BLaER1 treated with 17β-estradiol and CSF1 and Interleukin-3, amounts not matched to agents 10 nM and 100 nM (cell line): ENCODE results near the gene TCEA2.

Source experiments
- H3K27ac ChIP-seq, 11 experiments: shearing (Covaris generic); formaldehyde crosslinking; 2 replicates each; pipeline ENCODE4 v1.8.1; 2022
- H3K27me3 ChIP-seq, 11 experiments: shearing (Covaris generic); formaldehyde crosslinking; 2 replicates each; pipeline ENCODE4 v1.8.1; 2022
- H3K36me3 ChIP-seq, 11 experiments: shearing (Covaris generic); formaldehyde crosslinking; 2 replicates each; pipeline ENCODE4 v1.8.1; 2022
- H3K4me1 ChIP-seq, 10 experiments: shearing (Covaris generic); formaldehyde crosslinking; 2 replicates each; pipeline ENCODE4 v1.8.1; 2022
- H3K4me2 ChIP-seq, 11 experiments: shearing (Covaris generic); formaldehyde crosslinking; 2 replicates each; pipeline ENCODE4 v1.8.1; 2022
- H3K4me3 ChIP-seq, 10 experiments: shearing (Covaris generic); formaldehyde crosslinking; 2 replicates each; pipeline ENCODE4 v1.8.1; 2022
- H3K9ac ChIP-seq, 11 experiments: shearing (Covaris generic); formaldehyde crosslinking; 2 replicates each; pipeline ENCODE4 v1.8.1; 2022
- H3K9me3 ChIP-seq, 11 experiments: shearing (Covaris generic); formaldehyde crosslinking; replicated peaks in 1 of 11; 2 replicates each; pipeline ENCODE4 v1.8.1; 2022
- H4K20me1 ChIP-seq, 11 experiments: shearing (Covaris generic); formaldehyde crosslinking; 2 replicates each; pipeline ENCODE4 v1.8.1; 2022
- Cebpa-rat ChIP-seq, 11 experiments: shearing (Covaris generic); IDR thresholded peaks; 2 replicates each; pipeline ENCODE4 v1.8.1; 2022

Gene TCEA2

DNA sequence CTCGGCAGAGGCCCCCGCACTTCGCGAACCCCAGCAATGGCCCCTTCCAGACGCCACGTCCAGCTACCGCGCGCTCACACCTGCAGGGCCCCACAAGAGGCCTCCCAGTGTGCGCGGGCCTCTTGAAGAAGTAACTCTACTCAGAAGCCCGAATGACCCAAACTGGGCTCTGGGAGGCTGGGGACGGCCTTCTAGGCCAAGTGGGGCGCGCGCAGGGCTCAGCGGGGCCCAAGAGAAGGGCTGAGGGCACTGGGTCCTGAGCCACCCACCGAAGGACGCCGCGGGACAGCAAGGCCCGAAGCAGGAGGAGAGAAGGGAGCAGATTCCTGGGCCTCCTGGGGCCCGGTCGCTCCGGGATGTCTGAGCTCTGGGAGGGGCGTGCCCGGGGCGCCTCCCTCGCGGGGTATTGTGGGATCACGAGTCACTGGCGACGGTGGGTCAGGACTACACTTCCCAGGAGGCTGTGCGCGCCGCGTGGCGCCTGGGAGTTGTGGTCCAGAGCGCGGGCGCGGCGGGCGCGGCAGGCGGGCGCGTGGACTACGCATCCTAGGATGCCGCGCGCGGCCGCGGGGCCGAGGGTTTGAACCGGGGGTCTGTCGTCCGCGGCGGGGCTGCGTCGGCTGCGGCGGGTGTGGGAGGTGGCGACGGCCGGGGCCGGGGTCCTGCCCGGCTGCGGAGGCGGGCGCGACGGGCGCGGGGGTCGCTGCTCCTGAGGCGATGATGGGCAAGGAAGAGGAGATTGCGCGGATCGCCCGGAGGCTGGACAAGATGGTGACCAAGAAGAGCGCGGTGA, at the start of gene TCEA2:
TCEA2 (plus strand) TSS at position 603 of the 793 bp plus-strand sequence; CDS start at position 718, 115 bp downstream.
- Histone ChIP-seq H3K27ac (peak within 1 kb of the TSS; percentile 66 to 84 (median 79)), H3K9me3 (no peaks in the 10 kb centered on the region), H4K20me1 (peaks cover 0 to 24% (median 8%) of the 10 kb centered on the region in 11 experiments; a peak in 12 of 22 replicates), H3K4me1 (peaks cover 52 to 64% (median 60%) of the 10 kb centered on the region in 10 experiments), H3K9ac (peak within 1 kb of the TSS; percentile 81 to 93 (median 86)), H3K27me3 (no peaks in the 10 kb centered on the region), H3K4me2 (peak within 1 kb of the TSS; percentile 92 to 100 (median 98)), H3K36me3 (no peaks in the 10 kb centered on the region), H3K4me3 (peak within 1 kb of the TSS; percentile 80 to 97 (median 92))
- no peak for TF ChIP-seq Cebpa-rat (IDR thresholded peaks at IDR 0.05)

DNA sequence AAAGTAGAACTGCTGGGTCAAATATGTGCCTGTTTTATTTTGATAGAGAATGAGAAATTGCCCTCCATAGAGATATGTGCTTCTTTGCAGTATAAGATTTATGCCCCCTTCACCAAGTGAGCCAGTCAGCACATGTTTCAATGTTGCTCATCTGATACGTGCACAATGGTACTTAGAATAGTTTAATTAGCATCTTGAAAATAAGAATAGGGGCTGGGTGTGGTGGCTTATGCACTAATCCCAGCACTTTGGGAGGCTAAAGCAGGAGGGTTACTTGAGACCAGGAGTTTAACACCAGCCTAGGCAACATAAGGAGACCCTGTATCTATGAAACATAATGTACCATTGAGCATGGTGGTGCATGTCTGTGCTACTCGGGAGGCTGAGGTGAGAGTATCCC, 47.4 kb upstream of the TCEA2 start:
- Histone ChIP-seq H3K9me3 (peaks cover 0 to 10% (median 8%) of the 10 kb centered on the region in 11 experiments; a peak in 14 of 22 replicates), H3K9ac (no peak overlapping the region), H3K4me1 (peaks cover 0 to 19% (median 10%) of the 10 kb centered on the region in 10 experiments; a peak in 14 of 20 replicates), H3K36me3 (peaks cover 85 to 93% (median 90%) of the 10 kb centered on the region in 11 experiments), H3K4me2 (no peak overlapping the region), H3K27ac (no peak overlapping the region), H3K27me3 (no peaks in the 10 kb centered on the region), H4K20me1 (peaks cover 6 to 71% (median 34%) of the 10 kb centered on the region in 11 experiments; a peak in 19 of 22 replicates), H3K4me3 (no peak overlapping the region)
- TF ChIP-seq Cebpa-rat (IDR thresholded peaks at IDR 0.05), result no peak

DNA sequence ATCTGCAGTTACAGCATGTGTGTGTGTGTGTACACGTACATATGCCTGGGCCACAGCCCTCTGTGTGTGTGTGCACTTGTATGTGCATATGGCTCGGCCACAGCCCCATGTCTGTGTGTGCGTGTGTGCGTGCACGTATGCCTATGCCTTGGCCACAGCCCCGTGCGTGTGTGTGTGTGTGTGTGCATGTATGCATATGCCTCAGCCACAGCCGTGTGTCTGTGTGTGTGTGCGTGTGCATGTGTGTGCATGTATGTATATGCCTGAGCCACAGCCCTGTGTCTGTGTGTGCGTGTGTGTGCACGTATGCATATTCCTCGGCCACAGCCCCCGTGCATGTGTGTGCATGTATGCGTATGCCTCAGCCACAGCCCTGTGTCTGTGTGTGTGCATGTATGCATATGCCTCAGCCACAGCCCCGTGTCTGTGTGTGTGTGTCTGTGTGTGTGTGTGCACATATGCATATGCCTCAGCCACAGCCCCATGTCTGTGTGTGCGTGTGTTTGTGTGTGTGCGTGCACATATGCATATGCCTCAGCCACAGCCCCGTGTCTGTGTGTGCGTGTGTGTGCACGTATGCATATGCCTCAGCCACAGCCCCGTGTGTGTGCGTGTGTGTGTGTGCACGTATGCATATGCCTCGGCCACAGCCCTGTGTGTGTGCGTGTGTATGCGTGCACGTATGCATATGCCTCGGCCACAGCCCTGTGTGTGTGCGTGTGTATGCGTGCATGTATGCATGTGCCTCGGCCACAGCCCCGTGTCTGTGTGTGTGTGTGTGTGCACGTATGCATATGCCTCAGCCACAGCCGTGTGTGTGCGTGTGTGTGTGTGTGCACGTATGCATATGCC, 41.6 kb upstream of the TCEA2 start:
- Histone ChIP-seq H3K9ac (no peak overlapping the region), H3K4me2 (no peak overlapping the region), H4K20me1 (peaks cover 10 to 89% (median 43%) of the 10 kb centered on the region in 11 experiments; a peak in 19 of 22 replicates), H3K4me3 (no peak overlapping the region), H3K36me3 (peaks cover 95 to 100% (median 100%) of the 10 kb centered on the region in 11 experiments), H3K27me3 (no peaks in the 10 kb centered on the region), H3K27ac (no peak overlapping the region), H3K4me1 (no peaks in the 10 kb centered on the region), H3K9me3 (no peaks in the 10 kb centered on the region)
- TF ChIP-seq Cebpa-rat (IDR thresholded peaks at IDR 0.05), result no peak

DNA sequence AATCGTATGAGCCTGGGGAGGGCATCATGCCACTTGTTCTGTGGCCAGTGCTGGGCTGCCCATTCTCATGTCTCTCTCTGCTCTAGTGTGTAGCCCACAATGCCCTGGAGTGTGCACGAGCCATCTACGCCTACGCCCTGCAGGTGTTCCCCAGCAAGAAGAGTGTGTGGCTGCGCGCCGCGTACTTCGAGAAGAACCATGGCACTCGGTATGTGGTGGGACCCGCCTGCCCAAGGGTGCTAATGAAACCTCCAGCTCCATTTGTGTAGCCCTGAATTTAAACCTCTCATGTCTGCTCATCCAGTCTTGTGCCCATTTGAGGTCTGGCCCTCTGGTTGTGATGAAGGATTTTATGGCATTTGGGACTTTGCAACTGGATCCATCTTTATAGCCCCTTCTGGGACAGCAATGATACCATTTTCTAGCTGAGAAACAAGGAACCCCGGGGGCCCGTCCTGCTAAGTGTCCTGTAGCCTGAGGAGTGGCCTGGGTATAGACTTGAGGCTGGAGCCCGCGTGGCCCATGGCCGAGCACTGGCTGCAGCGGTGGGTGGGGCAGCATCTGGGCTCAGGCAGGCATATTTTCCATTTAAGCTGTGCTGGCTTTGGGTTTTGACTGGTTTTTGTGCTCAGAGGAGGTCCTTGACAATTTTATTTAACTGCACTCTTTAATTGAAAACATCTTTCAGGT, 40.2 kb upstream of the TCEA2 start:
- peaks cover 99 to 100% (median 100%) of the 10 kb centered on the region in 11 experiments for H3K36me3 ChIP-seq
- no peak overlapping the region for H3K9ac ChIP-seq
- no peaks in the 10 kb centered on the region for H3K4me1 ChIP-seq
- H3K9me3 ChIP-seq, result no peaks in the 10 kb centered on the region
- H3K4me3 ChIP-seq, result no peak overlapping the region
- no peak overlapping the region for H3K4me2 ChIP-seq
- H4K20me1 ChIP-seq, result peaks cover 10 to 87% (median 46%) of the 10 kb centered on the region in 11 experiments; a peak in 19 of 22 replicates
- TF ChIP-seq Cebpa-rat (IDR thresholded peaks at IDR 0.05), result no peak
- H3K27ac ChIP-seq, result no peak overlapping the region
- H3K27me3 ChIP-seq, result no peaks in the 10 kb centered on the region

DNA sequence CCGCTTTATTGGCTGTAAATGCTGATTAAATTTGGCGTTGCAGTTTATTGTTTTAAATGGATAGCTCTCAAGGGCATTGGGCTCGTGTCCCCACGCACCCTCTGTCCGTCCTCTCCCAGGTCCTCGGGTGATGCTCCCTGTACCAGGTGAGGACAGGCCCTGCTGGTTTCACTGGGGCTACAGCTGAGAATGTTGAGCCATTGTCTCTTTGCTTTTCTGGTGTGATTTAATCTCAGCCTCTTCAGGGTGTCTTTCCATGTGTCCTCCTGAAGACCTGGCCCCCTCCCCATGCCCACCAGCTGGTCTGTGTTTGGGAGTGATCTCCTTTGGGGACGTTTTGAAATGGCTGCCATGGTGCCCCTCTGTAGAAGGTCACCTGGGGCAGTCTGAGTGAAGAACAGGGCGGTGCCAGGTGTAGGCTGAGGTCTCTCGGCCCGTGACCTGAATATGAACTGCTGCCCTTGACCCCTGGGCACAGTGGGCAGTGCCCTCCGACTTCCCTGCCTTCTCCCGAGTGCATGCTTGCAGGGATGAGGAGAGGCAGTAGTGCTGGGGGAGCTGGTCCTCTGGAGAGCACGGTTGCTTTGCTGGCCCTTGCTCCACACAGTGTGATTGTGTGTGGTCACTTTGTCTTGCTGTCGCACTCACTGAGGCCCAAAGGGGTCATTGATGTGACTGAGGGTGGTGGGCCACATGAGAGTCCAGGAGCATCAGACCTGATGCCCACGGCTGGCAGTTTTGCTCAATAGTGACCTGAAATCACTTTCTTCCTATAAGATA, 39.4 kb upstream of the TCEA2 start:
- H3K4me1 ChIP-seq, result no peaks in the 10 kb centered on the region
- no peaks in the 10 kb centered on the region for H3K9me3 ChIP-seq
- no peak overlapping the region for H3K9ac ChIP-seq
- no peak overlapping the region for H3K27ac ChIP-seq
- no peak for TF ChIP-seq Cebpa-rat (IDR thresholded peaks at IDR 0.05)
- peaks cover 10 to 88% (median 53%) of the 10 kb centered on the region in 11 experiments; a peak in 20 of 22 replicates for H4K20me1 ChIP-seq
- H3K36me3 ChIP-seq, result peaks cover 99 to 100% (median 100%) of the 10 kb centered on the region in 11 experiments
- no peak overlapping the region for H3K4me3 ChIP-seq
- no peaks in the 10 kb centered on the region for H3K27me3 ChIP-seq
- no peak overlapping the region for H3K4me2 ChIP-seq

DNA sequence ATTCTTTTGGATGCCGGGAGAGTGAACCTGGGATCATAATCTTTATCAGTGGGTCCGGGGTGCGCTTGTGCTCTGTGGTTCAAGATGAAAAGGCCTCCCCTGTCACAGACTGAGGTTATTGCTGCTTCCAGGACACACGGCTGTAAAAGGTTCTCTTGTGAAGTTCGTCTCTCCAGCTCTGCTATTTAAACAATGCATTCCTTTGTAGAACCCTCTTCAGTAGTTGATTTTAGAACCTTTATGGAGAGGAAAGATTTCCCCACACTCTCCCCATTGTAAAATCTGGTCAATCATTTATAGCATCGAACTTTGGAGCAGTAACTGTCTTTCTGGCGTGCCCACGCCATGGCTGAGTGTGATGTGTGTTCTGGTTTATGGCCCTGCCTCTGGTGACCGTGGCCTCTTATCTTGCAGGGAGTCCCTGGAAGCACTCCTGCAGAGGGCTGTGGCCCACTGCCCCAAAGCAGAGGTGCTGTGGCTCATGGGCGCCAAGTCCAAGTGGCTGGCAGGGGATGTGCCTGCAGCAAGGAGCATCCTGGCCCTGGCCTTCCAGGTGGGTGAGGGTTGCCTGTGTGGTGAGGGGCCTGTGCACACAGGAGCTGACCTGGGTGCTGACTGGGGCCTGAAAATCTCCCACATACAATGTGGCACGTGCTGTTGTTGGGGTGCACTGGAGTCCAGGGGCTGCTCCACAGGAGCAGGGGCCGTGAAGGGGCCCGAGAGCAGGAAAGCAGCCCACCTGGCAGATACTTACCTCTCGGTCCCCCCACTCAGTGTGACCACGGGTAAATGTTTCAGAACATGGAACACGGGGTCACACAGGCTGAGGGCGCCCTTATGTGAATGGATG, 38.6 kb upstream of the TCEA2 start:
- H3K36me3 ChIP-seq, result peaks cover 99 to 100% (median 100%) of the 10 kb centered on the region in 11 experiments
- no peaks in the 10 kb centered on the region for H3K4me1 ChIP-seq
- no peak for TF ChIP-seq Cebpa-rat (IDR thresholded peaks at IDR 0.05)
- no peaks in the 10 kb centered on the region for H3K27me3 ChIP-seq
- H3K4me3 ChIP-seq, result no peak overlapping the region
- no peaks in the 10 kb centered on the region for H3K9me3 ChIP-seq
- peaks cover 10 to 88% (median 55%) of the 10 kb centered on the region in 11 experiments; a peak in 20 of 22 replicates for H4K20me1 ChIP-seq
- H3K9ac ChIP-seq, result no peak overlapping the region
- no peak overlapping the region for H3K4me2 ChIP-seq
- no peak overlapping the region for H3K27ac ChIP-seq

DNA sequence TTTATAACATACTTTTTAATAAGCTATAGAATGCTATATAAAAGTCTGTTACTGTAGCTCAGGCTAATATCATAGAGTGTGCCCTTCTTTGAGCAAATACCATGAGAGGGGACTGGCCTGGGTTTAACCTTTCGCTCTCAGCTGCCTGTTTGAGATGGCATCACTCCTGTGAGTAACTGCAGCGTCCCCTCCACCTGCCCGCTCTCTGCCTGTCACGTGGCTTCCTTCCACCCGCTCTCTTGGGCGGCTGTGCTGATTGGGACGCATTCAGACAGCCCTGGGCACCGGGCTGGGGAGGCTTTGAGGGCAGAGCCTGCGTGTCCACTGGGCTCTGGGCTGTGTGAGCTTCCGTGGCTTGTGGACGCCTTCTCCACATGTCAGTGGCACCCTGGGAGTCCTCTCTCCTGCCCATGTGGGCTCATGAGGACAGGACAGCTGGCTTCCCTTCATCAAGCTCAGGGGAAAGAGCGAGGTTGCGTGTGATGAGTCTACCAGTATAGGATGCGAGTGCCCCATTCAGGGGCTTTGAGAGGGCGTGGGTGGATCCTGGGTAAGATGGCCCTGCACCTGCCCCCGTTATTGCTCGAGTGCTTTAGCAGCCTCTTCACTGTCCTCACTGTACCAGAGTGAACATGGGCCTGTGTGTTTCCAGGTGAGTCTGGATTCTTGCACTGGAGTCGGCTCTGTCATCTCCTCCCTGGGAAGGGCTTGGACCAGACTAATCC, 37.7 kb upstream of the TCEA2 start:
- Histone ChIP-seq H3K9ac (no peak overlapping the region), H3K27ac (no peak overlapping the region), H3K4me1 (no peaks in the 10 kb centered on the region), H3K4me2 (no peak overlapping the region), H3K36me3 (peaks cover 99 to 100% (median 100%) of the 10 kb centered on the region in 11 experiments), H3K27me3 (no peaks in the 10 kb centered on the region), H3K9me3 (no peaks in the 10 kb centered on the region), H3K4me3 (no peak overlapping the region), H4K20me1 (peaks cover 10 to 86% (median 52%) of the 10 kb centered on the region in 11 experiments; a peak in 20 of 22 replicates)
- TF ChIP-seq Cebpa-rat (IDR thresholded peaks at IDR 0.05), result no peak
